PFSK-1 (cell line): ENCODE results near the gene MLF2.

ENCODE experiments used
- FOXP2 ChIP-seq: optimal IDR thresholded peaks from 2 replicates; pipeline ENCODE3; 2011; ENCODE audit warnings: borderline replicate concordance, control low read depth, inconsistent platforms; ENCODE audit not compliant: insufficient read depth; ENCODE audit errors: extremely low read length, extremely low read depth
- POLR2AphosphoS5 ChIP-seq: IDR thresholded peaks from 2 replicates; pipeline ENCODE4 v1.6.1; 2012; ENCODE audit warnings: low read depth, mild to moderate bottlenecking, control low read depth, low read length, moderate library complexity
- REST ChIP-seq, 2 experiments: IDR thresholded peaks; 2 replicates each; pipeline versions ENCODE4 v1.6.1 to v1.8.0; 2011 to 2012; ENCODE audit warnings: low read depth in 2 of 2, low read length in 2 of 2, control low read depth in 1 of 2, inconsistent platforms in 1 of 2, mild to moderate bottlenecking in 1 of 2, moderate library complexity in 1 of 2; ENCODE audit not compliant: insufficient read depth in 1 of 2
- SIN3A ChIP-seq: IDR thresholded peaks from 2 replicates; pipeline ENCODE4 v1.6.1; 2012; ENCODE audit warnings: mild to moderate bottlenecking, low read length, moderate library complexity, borderline replicate concordance; ENCODE audit not compliant: insufficient read depth
- TAF1 ChIP-seq: IDR thresholded peaks from 2 replicates; pipeline ENCODE4 v1.6.1; 2012; ENCODE audit warnings: low read length, control low read depth, borderline replicate concordance; ENCODE audit not compliant: insufficient read depth

MLF2 gene

GRCh38 chr12:6729186-6729585, 23.8 kb downstream of the MLF2 start:
- TF ChIP-seq TAF1: no peak
- TF ChIP-seq POLR2AphosphoS5: no peak
- TF ChIP-seq REST (IDR thresholded peaks at IDR 0.05; ENCODE audit: insufficient read depth in 1 of 2, low read depth in 2 of 2, low read length in 2 of 2): no peak
- no peak for TF ChIP-seq FOXP2

- TF ChIP-seq SIN3A (no peak), TAF1 (no peak)
These were observed 27.6 kb downstream of the MLF2 start for GRCh38 chr12:6725350-6725749.

GRCh38 chr12:6724409-6724797, 28.5 kb downstream of the MLF2 start:
- 0 out of 2 replicates have a peak, but pooled peaks have one; percentile 5 for TF ChIP-seq POLR2AphosphoS5
- TF ChIP-seq FOXP2: no peak
- no peak for TF ChIP-seq SIN3A

- peak in 1 of 2 experiments; percentile 45; a peak in 2 of 4 replicates for TF ChIP-seq REST (IDR thresholded peaks at IDR 0.05; ENCODE audit: insufficient read depth in 1 of 2, low read depth in 2 of 2, low read length in 2 of 2)
- peak; percentile 79 for TF ChIP-seq FOXP2
- TF ChIP-seq POLR2AphosphoS5: peak; percentile 69; the same call in 1 of the 2 replicates
- peak; percentile 67; the same call in 1 of the 2 replicates for TF ChIP-seq TAF1
- peak; percentile 85; the same call in 1 of the 2 replicates for TF ChIP-seq SIN3A
These were observed 29.1 kb downstream of the MLF2 start, which contains the start of gene COPS7A for GRCh38 chr12:6723607-6724408. COPS7A (plus strand) TSS chr12:6724046; CDS start chr12:6724657, 611 bp downstream.

GRCh38 chr12:6722863-6723262, 30.1 kb downstream of the MLF2 start:
- TF ChIP-seq FOXP2 (no peak), REST (IDR thresholded peaks at IDR 0.05; ENCODE audit: insufficient read depth in 1 of 2, low read depth in 2 of 2, low read length in 2 of 2) (no peak), TAF1 (no peak), POLR2AphosphoS5 (no peak), SIN3A (no peak)

GRCh38 chr12:6716874-6717437, 36.0 kb downstream of the MLF2 start:
- TF ChIP-seq REST (IDR thresholded peaks at IDR 0.05; ENCODE audit: insufficient read depth in 1 of 2, low read depth in 2 of 2, low read length in 2 of 2) (no peak), POLR2AphosphoS5 (no peak), TAF1 (no peak), SIN3A (no peak), FOXP2 (no peak)
